Measurements from ENCODE around the gene ACOT7. TPM values are rescaled to one million over a fixed set of nuclear protein-coding genes. Genes with fewer than 3 reads are reported as not detected.
A peak's percentile ranks its signal among the peaks of the same experiment; 100 is the strongest.

The ACOT7 gene
- total RNA-seq, 1 experiment from 2014 or later: 76.3 TPM

GRCh38 chr1:6427441-6428390 is 34.1 kb upstream of the ACOT7 start:
- Histone ChIP-seq H3K36me3 (replicated peaks; ENCODE audit: control insufficient read depth, insufficient read depth, low read length) (no peaks in the 10 kb centered on the region), H3K27me3 (ENCODE audit: control insufficient read depth, insufficient read depth, low read length) (peaks cover 45% of the 10 kb centered on the region), H3K4me3 (ENCODE audit: insufficient read depth, low read depth, low read length) (no peak overlapping the region)
- peak; percentile 62 for DNase-seq

GRCh38 chr1:6426972-6427350 is 33.4 kb upstream of the ACOT7 start:
- Histone ChIP-seq H3K36me3 (replicated peaks; ENCODE audit: control insufficient read depth, insufficient read depth, low read length) (no peaks in the 10 kb centered on the region), H3K27me3 (ENCODE audit: control insufficient read depth, insufficient read depth, low read length) (peaks cover 48% of the 10 kb centered on the region), H3K4me3 (ENCODE audit: insufficient read depth, low read depth, low read length) (no peak overlapping the region)
- DNase-seq: no peak

GRCh38 chr1:6426277-6426971 is 32.9 kb upstream of the ACOT7 start:
- H3K27me3 ChIP-seq (ENCODE audit: control insufficient read depth, insufficient read depth, low read length): peaks cover 53% of the 10 kb centered on the region
- no peak for DNase-seq
- H3K4me3 ChIP-seq (ENCODE audit: insufficient read depth, low read depth, low read length): no peak overlapping the region
- no peaks in the 10 kb centered on the region for H3K36me3 ChIP-seq (replicated peaks; ENCODE audit: control insufficient read depth, insufficient read depth, low read length)

GRCh38 chr1:6425658-6426057 is 32.1 kb upstream of the ACOT7 start:
- Histone ChIP-seq H3K4me3 (ENCODE audit: insufficient read depth, low read depth, low read length) (no peak overlapping the region), H3K27me3 (ENCODE audit: control insufficient read depth, insufficient read depth, low read length) (peaks cover 61% of the 10 kb centered on the region), H3K36me3 (replicated peaks; ENCODE audit: control insufficient read depth, insufficient read depth, low read length) (no peaks in the 10 kb centered on the region)
- DNase-seq: no peak

- Histone ChIP-seq H3K4me3 (ENCODE audit: insufficient read depth, low read depth, low read length) (peak within 1 kb of the TSS; percentile 36), H3K36me3 (replicated peaks; ENCODE audit: control insufficient read depth, insufficient read depth, low read length) (no peaks in the 10 kb centered on the region), H3K27me3 (ENCODE audit: control insufficient read depth, insufficient read depth, low read length) (peaks cover 68% of the 10 kb centered on the region)
- DNase-seq: peak; percentile 94
Measured at GRCh38 chr1:6424619-6425593, 31.3 kb upstream of the ACOT7 start, which contains the start of gene ESPN. ESPN (plus strand) TSS chr1:6424776; CDS start chr1:6424956, 180 bp downstream.

GRCh38 chr1:6424000-6424565 is 30.5 kb upstream of the ACOT7 start:
- Histone ChIP-seq H3K36me3 (replicated peaks; ENCODE audit: control insufficient read depth, insufficient read depth, low read length) (no peaks in the 10 kb centered on the region), H3K4me3 (ENCODE audit: insufficient read depth, low read depth, low read length) (peak overlapping the region; percentile 17; the same call in 1 of the 2 replicates), H3K27me3 (ENCODE audit: control insufficient read depth, insufficient read depth, low read length) (peaks cover 76% of the 10 kb centered on the region)
- DNase-seq: peak; percentile 91

- peak; percentile 96 for DNase-seq
- H3K27me3 ChIP-seq (ENCODE audit: control insufficient read depth, insufficient read depth, low read length): peaks cover 83% of the 10 kb centered on the region
- peak overlapping the region; percentile 17; the same call in 1 of the 2 replicates for H3K4me3 ChIP-seq (ENCODE audit: insufficient read depth, low read depth, low read length)
- no peaks in the 10 kb centered on the region for H3K36me3 ChIP-seq (replicated peaks; ENCODE audit: control insufficient read depth, insufficient read depth, low read length)
Measured at GRCh38 chr1:6423321-6423999, 29.9 kb upstream of the ACOT7 start.

GRCh38 chr1:6421266-6421665 is 27.7 kb upstream of the ACOT7 start:
- peak; percentile 61 for DNase-seq
- Histone ChIP-seq H3K27me3 (ENCODE audit: control insufficient read depth, insufficient read depth, low read length) (peaks cover 94% of the 10 kb centered on the region), H3K36me3 (replicated peaks; ENCODE audit: control insufficient read depth, insufficient read depth, low read length) (no peaks in the 10 kb centered on the region), H3K4me3 (ENCODE audit: insufficient read depth, low read depth, low read length) (no peak overlapping the region)

- Histone ChIP-seq H3K36me3 (replicated peaks; ENCODE audit: control insufficient read depth, insufficient read depth, low read length) (no peaks in the 10 kb centered on the region), H3K27me3 (ENCODE audit: control insufficient read depth, insufficient read depth, low read length) (peaks cover 94% of the 10 kb centered on the region), H3K4me3 (ENCODE audit: insufficient read depth, low read depth, low read length) (peak overlapping the region; percentile 42; the same call in 1 of the 2 replicates)
- peak; percentile 90 for DNase-seq
Measured at GRCh38 chr1:6420454-6421042, 27.0 kb upstream of the ACOT7 start.

- Histone ChIP-seq H3K4me3 (ENCODE audit: insufficient read depth, low read depth, low read length) (peak within 1 kb of the TSS; percentile 42), H3K27me3 (ENCODE audit: control insufficient read depth, insufficient read depth, low read length) (peaks cover 94% of the 10 kb centered on the region), H3K36me3 (replicated peaks; ENCODE audit: control insufficient read depth, insufficient read depth, low read length) (no peaks in the 10 kb centered on the region)
- peak; percentile 93 for DNase-seq
Measured at GRCh38 chr1:6419804-6420453, 26.4 kb upstream of the ACOT7 start, which contains the start of gene HES2. HES2 (minus strand) TSS chr1:6419919; CDS start chr1:6419820, 99 bp downstream.

GRCh38 chr1:6419397-6419803 is 25.8 kb upstream of the ACOT7 start:
- peak; percentile 91 for DNase-seq
- Histone ChIP-seq H3K27me3 (ENCODE audit: control insufficient read depth, insufficient read depth, low read length) (peaks cover 94% of the 10 kb centered on the region), H3K4me3 (ENCODE audit: insufficient read depth, low read depth, low read length) (peak overlapping the region; percentile 42), H3K36me3 (replicated peaks; ENCODE audit: control insufficient read depth, insufficient read depth, low read length) (no peaks in the 10 kb centered on the region)

- no peaks in the 10 kb centered on the region for H3K36me3 ChIP-seq (replicated peaks; ENCODE audit: control insufficient read depth, insufficient read depth, low read length)
- peak overlapping the region; percentile 42 for H3K4me3 ChIP-seq (ENCODE audit: insufficient read depth, low read depth, low read length)
- peaks cover 91% of the 10 kb centered on the region for H3K27me3 ChIP-seq (ENCODE audit: control insufficient read depth, insufficient read depth, low read length)
- DNase-seq: peak; percentile 78
Measured at GRCh38 chr1:6418668-6419396, 25.3 kb upstream of the ACOT7 start.

Data from H7 (cell line).